Vagina (tissue), 2 donors: ENCODE data around the gene CPLX3. TPM values are rescaled to one million over a fixed set of nuclear protein-coding genes. Genes with fewer than 3 reads are reported as not detected.

Experiments used
- DNase-seq, 2 donors: peaks; one replicate each; pipeline ENCODE4 v3.0.0-alpha.2; 2017; ENCODE audit errors: extremely low spot score in 2 of 2
- H3K27ac ChIP-seq: fragments of 200-600 bp; sonication (generic); one replicate; pipeline ENCODE4 v1.5.1; 2019
- H3K27me3 ChIP-seq: fragments of 200-600 bp; sonication (generic); one replicate; pipeline ENCODE4 v1.5.1; 2019
- H3K36me3 ChIP-seq, 2 donors: fragments of 200-600 bp; sonication (generic); one replicate each; pipeline ENCODE4 v1.5.1; 2017 to 2019
- H3K4me1 ChIP-seq: fragments of 200-600 bp; sonication (generic); one replicate; pipeline ENCODE4 v1.5.1; 2019
- H3K4me3 ChIP-seq, 2 donors: fragments of 200-600 bp; sonication (generic); 1 replicate in 1 of 2; 2 replicates in 1 of 2; pipeline ENCODE4 v1.5.1; 2016 to 2019
- H3K9me3 ChIP-seq: fragments of 200-600 bp; sonication (generic); one replicate; pipeline ENCODE4 v1.5.1; 2019
- POLR2A ChIP-seq, 2 donors: fragments of 450-650 bp; IDR thresholded peaks; one replicate each; pipeline ENCODE4 v1.6.1; 2017; ENCODE audit warnings: antibody characterized with exemption in 2 of 2, mild to moderate bottlenecking in 2 of 2, moderate library complexity in 2 of 2
- POLR2AphosphoS5 ChIP-seq, 2 donors: sonication (generic); formaldehyde crosslinking; IDR thresholded peaks; one replicate each; pipeline ENCODE4 v1.9.0; 2017; ENCODE audit warnings: antibody characterized with exemption in 2 of 2, mild to moderate bottlenecking in 2 of 2, low read depth in 1 of 2; ENCODE audit not compliant: insufficient read depth in 1 of 2
- intact Hi-C: fragments of 100-400 bp; cut with DNase I; formaldehyde crosslinking; loops from one replicate; pipeline ENCODE4 v1.15.1; 2023
- total RNA-seq: library from RNA; depleted of rRNA; stranded (reverse); fragments of >200 nt; gene quantifications from one replicate; pipeline ENCODE4 v1.2.3, GENCODE V29; 2016
- TF ChIP-seq, protein P1 (sequence below), 3 experiments: fragments of 450-650 bp in 2 of 3; fragments of 200-600 bp in 1 of 3; sonication (generic) in 1 of 3; IDR thresholded peaks; one replicate each; pipeline ENCODE4 v1.5.1; 2017 to 2019; ENCODE audit warnings: antibody characterized with exemption in 3 of 3, mild to moderate bottlenecking in 2 of 3, moderate library complexity in 2 of 3

Gene CPLX3
- total RNA-seq, 1 donor from 2014 or later = not detected

DNA sequence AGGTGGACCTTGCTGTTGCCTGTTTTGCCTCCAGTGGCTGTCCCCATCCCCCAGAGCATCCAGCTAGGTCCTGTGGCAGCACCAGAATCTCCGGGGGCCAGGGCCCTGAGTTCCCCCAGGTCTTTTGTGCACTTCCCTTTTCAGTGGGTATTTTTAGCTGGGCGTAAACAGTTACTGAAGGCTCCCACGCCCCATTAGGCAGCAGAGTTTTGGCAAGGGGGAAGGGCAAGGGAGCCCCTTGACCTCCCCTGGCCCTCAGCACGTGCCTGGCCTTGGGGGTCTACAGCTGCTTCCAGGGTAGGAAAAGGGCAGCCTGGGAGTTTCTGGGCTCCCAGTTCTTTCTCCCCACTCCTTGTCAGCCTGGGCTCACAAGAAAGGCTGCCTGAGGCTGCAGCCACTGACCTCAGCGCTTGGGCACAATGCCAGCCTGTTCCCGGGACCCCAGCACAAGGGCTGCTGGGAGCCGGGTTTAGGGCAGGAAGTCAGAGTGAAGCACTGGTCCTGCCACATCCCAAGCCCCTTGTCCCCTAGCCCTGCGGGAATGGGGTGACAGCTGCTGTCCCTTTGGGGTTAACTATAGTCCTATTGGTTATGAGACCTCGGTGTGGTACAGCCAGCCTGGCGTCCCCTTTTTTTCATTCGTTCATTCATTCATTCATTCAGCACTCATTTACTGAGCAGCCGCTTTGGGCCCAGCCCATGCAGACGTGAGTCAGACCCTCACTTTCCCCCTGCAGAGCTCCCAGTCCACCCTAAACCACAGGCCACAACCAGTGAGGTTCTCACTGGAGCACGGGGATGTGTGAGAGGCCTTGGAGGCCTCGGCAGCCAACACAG lies 36.1 kb upstream of the CPLX3 start:
- DNase-seq = no peak
- Histone ChIP-seq H3K36me3 (no peaks in the 10 kb centered on the region), H3K4me3 (no peak overlapping the region), H3K27me3 (no peaks in the 10 kb centered on the region), H3K27ac (peak overlapping the region; percentile 76), H3K9me3 (no peaks in the 10 kb centered on the region), H3K4me1 (peaks cover 100% of the 10 kb centered on the region)
- intact Hi-C loops = no loop called here
- no peak for TF ChIP-seq POLR2AphosphoS5 (IDR thresholded peaks at IDR 0.05; ENCODE audit: insufficient read depth in 1 of 2, low read depth in 1 of 2)
- no peak for TF ChIP-seq POLR2A (IDR thresholded peaks at IDR 0.05)
- TF ChIP-seq, protein P1, sequence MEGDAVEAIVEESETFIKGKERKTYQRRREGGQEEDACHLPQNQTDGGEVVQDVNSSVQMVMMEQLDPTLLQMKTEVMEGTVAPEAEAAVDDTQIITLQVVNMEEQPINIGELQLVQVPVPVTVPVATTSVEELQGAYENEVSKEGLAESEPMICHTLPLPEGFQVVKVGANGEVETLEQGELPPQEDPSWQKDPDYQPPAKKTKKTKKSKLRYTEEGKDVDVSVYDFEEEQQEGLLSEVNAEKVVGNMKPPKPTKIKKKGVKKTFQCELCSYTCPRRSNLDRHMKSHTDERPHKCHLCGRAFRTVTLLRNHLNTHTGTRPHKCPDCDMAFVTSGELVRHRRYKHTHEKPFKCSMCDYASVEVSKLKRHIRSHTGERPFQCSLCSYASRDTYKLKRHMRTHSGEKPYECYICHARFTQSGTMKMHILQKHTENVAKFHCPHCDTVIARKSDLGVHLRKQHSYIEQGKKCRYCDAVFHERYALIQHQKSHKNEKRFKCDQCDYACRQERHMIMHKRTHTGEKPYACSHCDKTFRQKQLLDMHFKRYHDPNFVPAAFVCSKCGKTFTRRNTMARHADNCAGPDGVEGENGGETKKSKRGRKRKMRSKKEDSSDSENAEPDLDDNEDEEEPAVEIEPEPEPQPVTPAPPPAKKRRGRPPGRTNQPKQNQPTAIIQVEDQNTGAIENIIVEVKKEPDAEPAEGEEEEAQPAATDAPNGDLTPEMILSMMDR (IDR thresholded peaks at IDR 0.05) = no peak

DNA sequence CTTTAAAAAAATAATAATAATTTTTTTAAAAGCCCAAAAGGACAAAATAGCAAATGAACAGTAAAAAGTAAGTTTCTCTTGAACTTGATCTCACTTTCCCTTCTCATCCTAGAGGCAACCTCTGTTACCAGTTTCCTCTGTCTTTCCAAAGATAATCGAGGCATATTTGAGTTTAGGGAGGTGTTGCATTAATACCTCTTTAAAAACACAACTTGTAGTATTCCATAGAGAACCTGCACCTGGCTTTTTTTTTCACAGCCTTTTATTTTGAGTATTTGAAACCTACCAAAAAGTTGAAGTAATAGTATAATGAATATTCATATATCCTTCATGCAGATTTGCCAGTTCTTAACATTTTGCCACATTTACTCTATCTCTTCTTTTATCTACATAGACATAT lies 35.4 kb upstream of the CPLX3 start:
- Histone ChIP-seq H3K36me3 (no peaks in the 10 kb centered on the region), H3K9me3 (no peaks in the 10 kb centered on the region), H3K4me3 (no peak overlapping the region), H3K27ac (peak overlapping the region; percentile 76), H3K27me3 (no peaks in the 10 kb centered on the region), H3K4me1 (peaks cover 95% of the 10 kb centered on the region)
- TF ChIP-seq, protein P1 (IDR thresholded peaks at IDR 0.05) = no peak
- DNase-seq = no peak
- intact Hi-C loops = no loop called here

DNA sequence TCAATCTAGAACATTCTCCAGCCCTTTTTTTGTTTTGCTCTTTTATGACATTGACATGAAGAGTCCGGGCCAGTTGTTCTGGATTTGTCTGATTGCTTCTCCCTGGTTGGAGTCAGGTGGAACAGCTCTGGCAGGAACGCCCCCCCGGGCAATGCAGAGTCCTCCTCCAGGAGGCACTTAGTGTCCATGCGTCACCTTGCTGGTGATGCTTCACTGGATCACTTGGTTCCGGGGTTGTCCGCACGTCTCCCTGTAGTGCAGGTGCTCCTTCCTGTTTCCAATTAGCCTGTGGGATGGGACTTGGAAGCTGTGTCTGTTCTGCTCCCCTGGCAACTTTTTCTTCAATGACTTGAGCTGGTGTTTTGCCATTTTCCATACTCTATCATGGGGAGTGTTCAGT lies 34.8 kb upstream of the CPLX3 start:
- TF ChIP-seq, protein P1 (IDR thresholded peaks at IDR 0.05) = no peak
- TF ChIP-seq POLR2AphosphoS5 (IDR thresholded peaks at IDR 0.05; ENCODE audit: insufficient read depth in 1 of 2, low read depth in 1 of 2) (no peak), POLR2A (IDR thresholded peaks at IDR 0.05) (no peak)
- intact Hi-C loops = no loop called here
- Histone ChIP-seq H3K27me3 (no peaks in the 10 kb centered on the region), H3K4me1 (peaks cover 88% of the 10 kb centered on the region), H3K9me3 (no peaks in the 10 kb centered on the region), H3K36me3 (no peaks in the 10 kb centered on the region), H3K4me3 (no peak overlapping the region), H3K27ac (no peak overlapping the region)
- DNase-seq = no peak

DNA sequence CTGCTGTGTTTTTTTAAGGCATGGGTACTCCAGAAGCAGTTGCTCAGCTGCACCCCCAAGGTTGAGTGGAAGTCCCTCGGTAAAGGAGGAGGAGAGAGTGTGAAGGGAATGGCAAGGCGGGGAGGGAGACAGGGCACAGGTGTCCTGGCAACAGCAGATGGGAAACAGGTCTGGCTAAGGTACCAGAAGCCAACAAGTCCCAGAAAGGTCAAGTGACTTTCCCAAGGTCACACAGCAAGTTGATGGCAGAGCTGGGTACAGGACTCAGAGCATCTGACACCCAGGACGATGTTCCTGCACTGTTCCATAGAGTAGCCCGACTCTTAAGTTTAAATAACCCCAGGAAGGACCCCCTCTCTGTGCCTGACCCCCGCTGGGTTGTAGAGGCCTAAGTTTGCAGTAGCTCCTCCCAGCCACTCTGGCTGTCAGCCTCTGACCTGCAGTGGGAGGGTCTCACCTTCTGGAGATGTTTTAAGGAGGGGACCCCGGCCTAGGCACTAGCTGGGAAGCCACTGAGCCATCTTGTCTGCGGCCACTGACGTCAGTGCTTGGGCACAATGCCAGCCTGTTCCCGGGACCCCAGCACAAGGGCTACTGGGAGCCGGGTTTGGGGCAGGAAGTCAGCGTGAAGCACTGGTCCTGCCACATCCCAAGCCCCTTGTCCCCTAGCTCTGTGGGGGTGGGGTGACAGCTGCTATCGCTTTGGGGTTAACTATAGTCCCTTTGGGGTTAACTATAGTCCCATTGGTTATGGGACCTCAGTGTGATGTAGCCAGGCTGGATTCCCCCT lies 34.0 kb upstream of the CPLX3 start:
- no peak for DNase-seq
- TF ChIP-seq POLR2A (IDR thresholded peaks at IDR 0.05) (no peak), POLR2AphosphoS5 (IDR thresholded peaks at IDR 0.05; ENCODE audit: insufficient read depth in 1 of 2, low read depth in 1 of 2) (no peak)
- TF ChIP-seq, protein P1 (IDR thresholded peaks at IDR 0.05) = no peak
- no peaks in the 10 kb centered on the region for H3K36me3 ChIP-seq
- H3K9me3 ChIP-seq = no peaks in the 10 kb centered on the region
- H3K27ac ChIP-seq = peak overlapping the region; percentile 51
- intact Hi-C loops = no loop called here
- H3K4me1 ChIP-seq = peaks cover 81% of the 10 kb centered on the region
- no peak overlapping the region for H3K4me3 ChIP-seq
- no peaks in the 10 kb centered on the region for H3K27me3 ChIP-seq
